ENCODE data around the gene PTPN3. TPM values are rescaled to one million over a fixed set of nuclear protein-coding genes. Genes with fewer than 3 reads are reported as not detected.
"Not testable (repeated sequence)": the region's sequence is repeated elsewhere in the genome, so short reads cannot be mapped to it uniquely, and the experiment has no call there.

PTPN3 gene
- total and polyA plus RNA-seq, 2 experiments from 2014 or later: 1.4 to 2.6 TPM

DNA sequence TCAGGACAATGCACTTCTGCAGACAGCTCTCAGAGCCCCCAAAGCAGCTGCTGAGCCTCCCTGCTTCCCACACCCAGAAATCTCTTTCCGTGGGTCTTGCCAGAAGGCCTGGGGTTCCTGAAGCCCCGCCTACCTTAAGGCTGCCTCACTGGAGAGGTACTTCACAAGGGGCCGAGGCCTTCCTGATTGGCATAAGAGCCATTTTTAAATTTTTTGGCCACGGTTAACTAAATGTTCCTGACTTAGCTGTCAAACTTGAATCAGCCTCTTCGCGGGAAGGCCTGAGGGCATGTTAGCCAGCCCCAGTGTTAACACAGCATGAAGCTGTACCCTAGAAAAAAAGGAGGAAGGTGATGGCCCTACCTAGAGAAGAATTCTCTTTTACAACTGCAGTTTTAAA, 156.5 kb downstream of the PTPN3 start (continued):
- TF ChIP-seq, protein P1, sequence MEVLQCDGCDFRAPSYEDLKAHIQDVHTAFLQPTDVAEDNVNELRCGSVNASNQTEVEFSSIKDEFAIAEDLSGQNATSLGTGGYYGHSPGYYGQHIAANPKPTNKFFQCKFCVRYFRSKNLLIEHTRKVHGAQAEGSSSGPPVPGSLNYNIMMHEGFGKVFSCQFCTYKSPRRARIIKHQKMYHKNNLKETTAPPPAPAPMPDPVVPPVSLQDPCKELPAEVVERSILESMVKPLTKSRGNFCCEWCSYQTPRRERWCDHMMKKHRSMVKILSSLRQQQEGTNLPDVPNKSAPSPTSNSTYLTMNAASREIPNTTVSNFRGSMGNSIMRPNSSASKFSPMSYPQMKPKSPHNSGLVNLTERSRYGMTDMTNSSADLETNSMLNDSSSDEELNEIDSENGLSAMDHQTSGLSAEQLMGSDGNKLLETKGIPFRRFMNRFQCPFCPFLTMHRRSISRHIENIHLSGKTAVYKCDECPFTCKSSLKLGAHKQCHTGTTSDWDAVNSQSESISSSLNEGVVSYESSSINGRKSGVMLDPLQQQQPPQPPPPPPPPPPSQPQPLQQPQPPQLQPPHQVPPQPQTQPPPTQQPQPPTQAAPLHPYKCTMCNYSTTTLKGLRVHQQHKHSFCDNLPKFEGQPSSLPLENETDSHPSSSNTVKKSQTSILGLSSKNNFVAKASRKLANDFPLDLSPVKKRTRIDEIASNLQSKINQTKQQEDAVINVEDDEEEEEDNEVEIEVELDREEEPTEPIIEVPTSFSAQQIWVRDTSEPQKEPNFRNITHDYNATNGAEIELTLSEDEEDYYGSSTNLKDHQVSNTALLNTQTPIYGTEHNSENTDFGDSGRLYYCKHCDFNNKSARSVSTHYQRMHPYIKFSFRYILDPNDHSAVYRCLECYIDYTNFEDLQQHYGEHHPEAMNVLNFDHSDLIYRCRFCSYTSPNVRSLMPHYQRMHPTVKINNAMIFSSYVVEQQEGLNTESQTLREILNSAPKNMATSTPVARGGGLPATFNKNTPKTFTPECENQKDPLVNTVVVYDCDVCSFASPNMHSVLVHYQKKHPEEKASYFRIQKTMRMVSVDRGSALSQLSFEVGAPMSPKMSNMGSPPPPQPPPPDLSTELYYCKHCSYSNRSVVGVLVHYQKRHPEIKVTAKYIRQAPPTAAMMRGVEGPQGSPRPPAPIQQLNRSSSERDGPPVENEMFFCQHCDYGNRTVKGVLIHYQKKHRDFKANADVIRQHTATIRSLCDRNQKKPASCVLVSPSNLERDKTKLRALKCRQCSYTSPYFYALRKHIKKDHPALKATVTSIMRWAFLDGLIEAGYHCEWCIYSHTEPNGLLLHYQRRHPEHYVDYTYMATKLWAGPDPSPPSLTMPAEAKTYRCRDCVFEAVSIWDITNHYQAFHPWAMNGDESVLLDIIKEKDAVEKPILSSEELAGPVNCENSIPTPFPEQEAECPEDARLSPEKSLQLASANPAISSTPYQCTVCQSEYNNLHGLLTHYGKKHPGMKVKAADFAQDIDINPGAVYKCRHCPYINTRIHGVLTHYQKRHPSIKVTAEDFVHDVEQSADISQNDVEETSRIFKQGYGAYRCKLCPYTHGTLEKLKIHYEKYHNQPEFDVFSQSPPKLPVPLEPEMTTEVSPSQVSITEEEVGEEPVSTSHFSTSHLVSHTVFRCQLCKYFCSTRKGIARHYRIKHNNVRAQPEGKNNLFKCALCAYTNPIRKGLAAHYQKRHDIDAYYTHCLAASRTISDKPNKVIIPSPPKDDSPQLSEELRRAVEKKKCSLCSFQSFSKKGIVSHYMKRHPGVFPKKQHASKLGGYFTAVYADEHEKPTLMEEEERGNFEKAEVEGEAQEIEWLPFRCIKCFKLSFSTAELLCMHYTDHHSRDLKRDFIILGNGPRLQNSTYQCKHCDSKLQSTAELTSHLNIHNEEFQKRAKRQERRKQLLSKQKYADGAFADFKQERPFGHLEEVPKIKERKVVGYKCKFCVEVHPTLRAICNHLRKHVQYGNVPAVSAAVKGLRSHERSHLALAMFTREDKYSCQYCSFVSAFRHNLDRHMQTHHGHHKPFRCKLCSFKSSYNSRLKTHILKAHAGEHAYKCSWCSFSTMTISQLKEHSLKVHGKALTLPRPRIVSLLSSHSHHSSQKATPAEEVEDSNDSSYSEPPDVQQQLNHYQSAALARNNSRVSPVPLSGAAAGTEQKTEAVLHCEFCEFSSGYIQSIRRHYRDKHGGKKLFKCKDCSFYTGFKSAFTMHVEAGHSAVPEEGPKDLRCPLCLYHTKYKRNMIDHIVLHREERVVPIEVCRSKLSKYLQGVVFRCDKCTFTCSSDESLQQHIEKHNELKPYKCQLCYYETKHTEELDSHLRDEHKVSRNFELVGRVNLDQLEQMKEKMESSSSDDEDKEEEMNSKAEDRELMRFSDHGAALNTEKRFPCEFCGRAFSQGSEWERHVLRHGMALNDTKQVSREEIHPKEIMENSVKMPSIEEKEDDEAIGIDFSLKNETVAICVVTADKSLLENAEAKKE (CRISPR knock-in tag; IDR thresholded peaks at IDR 0.05): no peak

DNA sequence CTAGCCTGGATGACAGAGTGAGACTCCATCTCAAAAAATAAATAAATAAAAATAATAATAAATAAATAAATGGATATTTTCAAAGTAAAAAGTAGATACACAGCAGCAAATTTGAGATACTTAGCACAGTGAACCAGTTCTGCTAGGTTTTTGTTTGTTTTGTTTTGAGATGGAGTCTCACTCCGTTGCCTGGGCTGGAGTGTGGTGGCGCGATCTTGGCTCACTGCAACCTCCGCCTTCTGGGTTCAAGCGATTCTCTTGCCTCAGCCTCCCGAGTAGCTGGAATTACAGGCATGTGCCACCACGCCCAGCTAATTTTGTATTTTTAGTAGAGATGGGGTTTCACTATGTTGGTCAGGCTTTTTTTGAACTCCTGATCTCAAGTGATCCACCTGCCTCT, 157.1 kb downstream of the PTPN3 start:
- peaks cover 11% of the 10 kb centered on the region; the same call in 2 of the 3 replicates for H3K4me1 Mint-ChIP-seq
- not testable (repeated sequence) for H3K4me3 ChIP-seq; H3K9me2 ChIP-seq (ENCODE audit: insufficient read depth); H3K36me3 ChIP-seq (ENCODE audit: insufficient read depth); H3K27me3 ChIP-seq (ENCODE audit: insufficient read depth); DNase-seq (ENCODE audit: low spot score); H3K9me3 Mint-ChIP-seq; H3F3A ChIP-seq (replicated peaks; ENCODE audit: low read depth); H4K20me1 ChIP-seq (replicated peaks; ENCODE audit: insufficient read depth); H3K4me1 ChIP-seq (ENCODE audit: insufficient read depth); H3K27ac ChIP-seq (ENCODE audit: low read depth); H3K27ac Mint-ChIP-seq; H3K27me3 Mint-ChIP-seq (ENCODE audit: insufficient read depth, low read depth, poor library complexity); ATAC-seq; H2AFZ ChIP-seq; H3K36me3 Mint-ChIP-seq (ENCODE audit: low read depth); H3K4me3 Mint-ChIP-seq; H3K4me2 ChIP-seq; H3K79me2 ChIP-seq (replicated peaks; ENCODE audit: insufficient read depth)

DNA sequence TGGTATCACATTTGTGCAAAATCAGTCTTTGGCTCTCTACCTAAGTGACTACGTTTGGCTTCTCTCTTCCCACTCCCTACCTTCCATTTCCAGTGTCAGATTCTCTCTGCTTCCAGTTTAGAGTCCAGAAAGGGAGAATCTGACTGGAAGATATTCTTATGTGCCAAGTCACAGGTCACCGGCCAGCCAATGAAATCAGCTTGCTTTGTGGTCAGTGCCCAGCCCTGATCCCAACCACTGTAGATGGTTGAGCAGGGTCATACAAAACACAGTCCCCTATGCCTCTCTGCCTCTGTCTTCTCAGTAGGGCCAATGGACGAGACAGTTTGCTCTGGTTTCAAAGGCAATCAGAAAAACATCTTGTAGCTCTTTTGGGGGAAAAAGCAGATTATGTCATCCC, 161.7 kb downstream of the PTPN3 start:
- DNase-seq (ENCODE audit: low spot score): no peak
- no peaks in the 10 kb centered on the region for H3K27me3 ChIP-seq (ENCODE audit: insufficient read depth)
- H4K20me1 ChIP-seq (replicated peaks; ENCODE audit: insufficient read depth): no peaks in the 10 kb centered on the region
- H3K9me2 ChIP-seq (ENCODE audit: insufficient read depth): no peaks in the 10 kb centered on the region
- H3K9me3 Mint-ChIP-seq: no peaks in the 10 kb centered on the region
- H3K4me3 ChIP-seq: no peak overlapping the region
- 0 out of 2 replicates have a peak overlapping the region, but pooled peaks have one; percentile 38 for H2AFZ ChIP-seq
- no peak overlapping the region for H3K4me3 Mint-ChIP-seq
- no peak overlapping the region for H3K27ac Mint-ChIP-seq
- H3K27me3 Mint-ChIP-seq (ENCODE audit: insufficient read depth, low read depth, poor library complexity): peaks cover 3% of the 10 kb centered on the region
- H3K27ac ChIP-seq (ENCODE audit: low read depth): no peak overlapping the region
- H3K36me3 ChIP-seq (ENCODE audit: insufficient read depth): no peaks in the 10 kb centered on the region
- ATAC-seq: no peak
- no peaks in the 10 kb centered on the region for H3F3A ChIP-seq (replicated peaks; ENCODE audit: low read depth)
- H3K4me1 ChIP-seq (ENCODE audit: insufficient read depth): no peaks in the 10 kb centered on the region
- no peak overlapping the region for H3K4me2 ChIP-seq
- H3K4me1 Mint-ChIP-seq: no peaks in the 10 kb centered on the region
- no peaks in the 10 kb centered on the region for H3K79me2 ChIP-seq (replicated peaks; ENCODE audit: insufficient read depth)
- H3K36me3 Mint-ChIP-seq (ENCODE audit: low read depth): no peaks in the 10 kb centered on the region
- TF ChIP-seq, protein P2, sequence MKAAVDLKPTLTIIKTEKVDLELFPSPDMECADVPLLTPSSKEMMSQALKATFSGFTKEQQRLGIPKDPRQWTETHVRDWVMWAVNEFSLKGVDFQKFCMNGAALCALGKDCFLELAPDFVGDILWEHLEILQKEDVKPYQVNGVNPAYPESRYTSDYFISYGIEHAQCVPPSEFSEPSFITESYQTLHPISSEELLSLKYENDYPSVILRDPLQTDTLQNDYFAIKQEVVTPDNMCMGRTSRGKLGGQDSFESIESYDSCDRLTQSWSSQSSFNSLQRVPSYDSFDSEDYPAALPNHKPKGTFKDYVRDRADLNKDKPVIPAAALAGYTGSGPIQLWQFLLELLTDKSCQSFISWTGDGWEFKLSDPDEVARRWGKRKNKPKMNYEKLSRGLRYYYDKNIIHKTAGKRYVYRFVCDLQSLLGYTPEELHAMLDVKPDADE (IDR thresholded peaks at IDR 0.05): no peak
- no peak for TF ChIP-seq NANOG (IDR thresholded peaks at IDR 0.05; ENCODE audit: borderline replicate concordance)
- TF ChIP-seq POLR2AphosphoS5 (IDR thresholded peaks at IDR 0.05; ENCODE audit: low read depth): no peak
- TF ChIP-seq CREB1 (CRISPR knock-in tag; IDR thresholded peaks at IDR 0.05; ENCODE audit: low read depth): no peak
- TF ChIP-seq, protein P3, sequence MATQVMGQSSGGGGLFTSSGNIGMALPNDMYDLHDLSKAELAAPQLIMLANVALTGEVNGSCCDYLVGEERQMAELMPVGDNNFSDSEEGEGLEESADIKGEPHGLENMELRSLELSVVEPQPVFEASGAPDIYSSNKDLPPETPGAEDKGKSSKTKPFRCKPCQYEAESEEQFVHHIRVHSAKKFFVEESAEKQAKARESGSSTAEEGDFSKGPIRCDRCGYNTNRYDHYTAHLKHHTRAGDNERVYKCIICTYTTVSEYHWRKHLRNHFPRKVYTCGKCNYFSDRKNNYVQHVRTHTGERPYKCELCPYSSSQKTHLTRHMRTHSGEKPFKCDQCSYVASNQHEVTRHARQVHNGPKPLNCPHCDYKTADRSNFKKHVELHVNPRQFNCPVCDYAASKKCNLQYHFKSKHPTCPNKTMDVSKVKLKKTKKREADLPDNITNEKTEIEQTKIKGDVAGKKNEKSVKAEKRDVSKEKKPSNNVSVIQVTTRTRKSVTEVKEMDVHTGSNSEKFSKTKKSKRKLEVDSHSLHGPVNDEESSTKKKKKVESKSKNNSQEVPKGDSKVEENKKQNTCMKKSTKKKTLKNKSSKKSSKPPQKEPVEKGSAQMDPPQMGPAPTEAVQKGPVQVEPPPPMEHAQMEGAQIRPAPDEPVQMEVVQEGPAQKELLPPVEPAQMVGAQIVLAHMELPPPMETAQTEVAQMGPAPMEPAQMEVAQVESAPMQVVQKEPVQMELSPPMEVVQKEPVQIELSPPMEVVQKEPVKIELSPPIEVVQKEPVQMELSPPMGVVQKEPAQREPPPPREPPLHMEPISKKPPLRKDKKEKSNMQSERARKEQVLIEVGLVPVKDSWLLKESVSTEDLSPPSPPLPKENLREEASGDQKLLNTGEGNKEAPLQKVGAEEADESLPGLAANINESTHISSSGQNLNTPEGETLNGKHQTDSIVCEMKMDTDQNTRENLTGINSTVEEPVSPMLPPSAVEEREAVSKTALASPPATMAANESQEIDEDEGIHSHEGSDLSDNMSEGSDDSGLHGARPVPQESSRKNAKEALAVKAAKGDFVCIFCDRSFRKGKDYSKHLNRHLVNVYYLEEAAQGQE (IDR thresholded peaks at IDR 0.05; ENCODE audit: unreplicated experiment): no peak
